ENCODE results near the gene NELFCD.
"Not testable (repeated sequence)": the region's sequence is repeated elsewhere in the genome, so short reads cannot be mapped to it uniquely, and the experiment has no call there.

Gene NELFCD

GRCh38 chr20:59033616-59034165, 52.6 kb downstream of the NELFCD start:
- DNase-seq (no peak), ATAC-seq (replicated peaks) (no peak)
- Mint-ChIP-seq H3K27me3 (no peaks in the 10 kb centered on the region), H3K4me1 (ENCODE audit: low read depth in 2 of 2) (peaks cover 22 to 33% of the 10 kb centered on the region in 2 donors), H3K4me3 (no peak overlapping the region), H3K36me3 (ENCODE audit: insufficient read depth) (peaks cover 84% of the 10 kb centered on the region), H3K9me3 (no peaks in the 10 kb centered on the region), H3K27ac (no peak overlapping the region)

GRCh38 chr20:59035381-59035780, 54.3 kb downstream of the NELFCD start:
- no peak for DNase-seq
- Mint-ChIP-seq H3K4me1 (ENCODE audit: low read depth in 2 of 2) (peaks cover 19 to 30% of the 10 kb centered on the region in 2 donors), H3K27ac (peak overlapping the region in 1 of 2 donors; percentile 2), H3K27me3 (no peaks in the 10 kb centered on the region), H3K4me3 (no peak overlapping the region), H3K9me3 (no peaks in the 10 kb centered on the region), H3K36me3 (ENCODE audit: insufficient read depth) (peaks cover 76% of the 10 kb centered on the region)
- ATAC-seq (replicated peaks) = no peak

- Mint-ChIP-seq H3K4me3 (no peak overlapping the region), H3K4me1 (ENCODE audit: low read depth in 2 of 2) (peaks cover 25 to 33% of the 10 kb centered on the region in 2 donors), H3K9me3 (no peaks in the 10 kb centered on the region), H3K36me3 (ENCODE audit: insufficient read depth) (peaks cover 78% of the 10 kb centered on the region), H3K27ac (no peak overlapping the region), H3K27me3 (no peaks in the 10 kb centered on the region)
- ATAC-seq (replicated peaks) (no peak), DNase-seq (no peak)
Measured at GRCh38 chr20:59037386-59037785, 56.3 kb downstream of the NELFCD start.

- H3K9me3 Mint-ChIP-seq = no peaks in the 10 kb centered on the region
- peak overlapping the region in 1 of 2 donors; percentile 44 for H3K4me3 Mint-ChIP-seq
- H3K36me3 Mint-ChIP-seq (ENCODE audit: insufficient read depth) = peaks cover 75% of the 10 kb centered on the region
- peaks cover 32 to 41% of the 10 kb centered on the region in 2 donors for H3K4me1 Mint-ChIP-seq (ENCODE audit: low read depth in 2 of 2)
- DNase-seq (no peak), ATAC-seq (replicated peaks) (no peak)
- H3K27me3 Mint-ChIP-seq = no peaks in the 10 kb centered on the region
- H3K27ac Mint-ChIP-seq = no peak overlapping the region
Measured at GRCh38 chr20:59039233-59039632, 58.2 kb downstream of the NELFCD start.

GRCh38 chr20:59040667-59041066, 59.6 kb downstream of the NELFCD start:
- no peak for DNase-seq
- Mint-ChIP-seq H3K4me3 (peak overlapping the region; percentile 84 to 89), H3K9me3 (no peaks in the 10 kb centered on the region), H3K36me3 (ENCODE audit: insufficient read depth) (peaks cover 60% of the 10 kb centered on the region), H3K27ac (peak overlapping the region; percentile 4 to 35), H3K4me1 (ENCODE audit: low read depth in 2 of 2) (peaks cover 30 to 41% of the 10 kb centered on the region in 2 donors), H3K27me3 (no peaks in the 10 kb centered on the region)
- no peak for ATAC-seq (replicated peaks)

- peak overlapping the region; percentile 84 to 89 for H3K4me3 Mint-ChIP-seq
- peak overlapping the region in 1 of 2 donors; percentile 35 for H3K27ac Mint-ChIP-seq
- not testable (repeated sequence) for H3K9me3 Mint-ChIP-seq; DNase-seq; H3K27me3 Mint-ChIP-seq; ATAC-seq (replicated peaks)
- peaks cover 29 to 41% of the 10 kb centered on the region in 2 donors for H3K4me1 Mint-ChIP-seq (ENCODE audit: low read depth in 2 of 2)
- peaks cover 52% of the 10 kb centered on the region for H3K36me3 Mint-ChIP-seq (ENCODE audit: insufficient read depth)
Measured at GRCh38 chr20:59041487-59041886, 60.4 kb downstream of the NELFCD start.

- Mint-ChIP-seq H3K27me3 (no peaks in the 10 kb centered on the region), H3K4me3 (peak within 1 kb of the TSS; percentile 84 to 89), H3K9me3 (no peaks in the 10 kb centered on the region), H3K4me1 (ENCODE audit: low read depth in 2 of 2) (peaks cover 26 to 35% of the 10 kb centered on the region in 2 donors), H3K27ac (peak within 1 kb of the TSS; percentile 93 to 96), H3K36me3 (ENCODE audit: insufficient read depth) (peaks cover 44% of the 10 kb centered on the region)
- ATAC-seq (replicated peaks) (peak; percentile 26), DNase-seq (peak in 2 of 3 experiments; percentile 15 to 36)
Measured at GRCh38 chr20:59042151-59042795, 61.2 kb downstream of the NELFCD start, which contains the start of gene PRELID3B. PRELID3B (minus strand) TSS chr20:59042786; CDS start chr20:59042730, 56 bp downstream.

- peaks cover 26 to 35% of the 10 kb centered on the region in 2 donors for H3K4me1 Mint-ChIP-seq (ENCODE audit: low read depth in 2 of 2)
- DNase-seq (peak; percentile 91 to 94 (median 93)), ATAC-seq (replicated peaks) (peak; percentile 86)
- H3K9me3 Mint-ChIP-seq = no peaks in the 10 kb centered on the region
- peaks cover 37% of the 10 kb centered on the region for H3K36me3 Mint-ChIP-seq (ENCODE audit: insufficient read depth)
- peak overlapping the region; percentile 84 to 89 for H3K4me3 Mint-ChIP-seq
- peaks cover 3 to 5% of the 10 kb centered on the region in 2 donors for H3K27me3 Mint-ChIP-seq
- peak overlapping the region; percentile 93 to 96 for H3K27ac Mint-ChIP-seq
Measured at GRCh38 chr20:59042796-59043631, 62.0 kb downstream of the NELFCD start.

- Mint-ChIP-seq H3K4me1 (ENCODE audit: low read depth in 2 of 2) (peaks cover 26 to 35% of the 10 kb centered on the region in 2 donors), H3K4me3 (peak overlapping the region; percentile 84 to 89), H3K27me3 (peaks cover 8 to 10% of the 10 kb centered on the region in 2 donors), H3K36me3 (ENCODE audit: insufficient read depth) (peaks cover 30% of the 10 kb centered on the region), H3K9me3 (no peaks in the 10 kb centered on the region), H3K27ac (peak overlapping the region; percentile 93 to 96)
- peak; percentile 8 for ATAC-seq (replicated peaks)
- DNase-seq = peak in 1 of 3 experiments; percentile 3
Measured at GRCh38 chr20:59043698-59044097, 62.6 kb downstream of the NELFCD start.

- Mint-ChIP-seq H3K4me1 (ENCODE audit: low read depth in 2 of 2) (peaks cover 26 to 31% of the 10 kb centered on the region in 2 donors), H3K27me3 (peaks cover 10 to 13% of the 10 kb centered on the region in 2 donors)
Measured at GRCh38 chr20:59044295-59044694, 63.2 kb downstream of the NELFCD start.

More at GRCh38 chr20:59044295-59044694, 63.2 kb downstream of the NELFCD start:
- ATAC-seq (replicated peaks) (no peak), DNase-seq (no peak)
- peaks cover 28% of the 10 kb centered on the region for H3K36me3 Mint-ChIP-seq (ENCODE audit: insufficient read depth)
- no peak overlapping the region for H3K4me3 Mint-ChIP-seq
- no peaks in the 10 kb centered on the region for H3K9me3 Mint-ChIP-seq
- peak overlapping the region; percentile 93 to 96 for H3K27ac Mint-ChIP-seq

All from effector memory CD8-positive, alpha-beta T cell (primary cell).